ENCODE results near the gene EEF1A1.
"Not testable (repeated sequence)": the region's sequence is repeated elsewhere in the genome, so short reads cannot be mapped to it uniquely, and the experiment has no call there.

Gene EEF1A1

DNA sequence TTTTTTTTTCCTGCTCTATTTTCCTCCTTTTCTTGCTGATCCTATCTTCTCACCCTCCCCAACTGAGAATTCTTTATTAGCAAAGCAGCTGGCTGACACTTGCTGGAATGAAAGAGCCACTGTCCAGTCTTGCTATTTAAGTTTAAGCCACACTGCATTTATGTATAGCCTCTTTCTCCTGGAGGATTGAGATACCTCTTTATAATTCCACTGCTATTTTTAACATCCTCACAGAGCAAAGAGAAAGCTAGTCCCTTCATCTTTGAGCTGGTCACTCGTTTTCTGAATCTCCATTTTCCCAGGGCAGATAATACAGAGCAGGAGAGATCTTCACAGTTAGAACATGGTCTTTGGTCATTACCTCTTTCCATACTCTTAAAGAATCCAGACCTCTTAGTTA is 36.0 kb upstream of the EEF1A1 start:
- H3K27ac Mint-ChIP-seq (ENCODE audit: low read depth), result no peak overlapping the region
- no peaks in the 10 kb centered on the region for H3K4me1 Mint-ChIP-seq
- H3K9me3 Mint-ChIP-seq, result no peaks in the 10 kb centered on the region
- no peaks in the 10 kb centered on the region for H3K36me3 Mint-ChIP-seq (ENCODE audit: insufficient read depth)
- ATAC-seq (replicated peaks; ENCODE audit: extremely low read depth, poor library complexity, severe bottlenecking) (no peak), DNase-seq (ENCODE audit: low spot score in 2 of 2) (no peak)
- H3K27me3 Mint-ChIP-seq, result no peaks in the 10 kb centered on the region
- no peak overlapping the region for H3K4me3 Mint-ChIP-seq

GRCh38 chr6:73555380-73555949 is 34.6 kb upstream of the EEF1A1 start:
- H3K27ac Mint-ChIP-seq (ENCODE audit: low read depth); H3K4me3 Mint-ChIP-seq; ATAC-seq (replicated peaks; ENCODE audit: extremely low read depth, poor library complexity, severe bottlenecking); H3K27me3 Mint-ChIP-seq; H3K36me3 Mint-ChIP-seq (ENCODE audit: insufficient read depth); H3K9me3 Mint-ChIP-seq; H3K4me1 Mint-ChIP-seq; DNase-seq (ENCODE audit: low spot score in 2 of 2): not testable (repeated sequence)

- H3K27me3 Mint-ChIP-seq; H3K4me1 Mint-ChIP-seq; H3K27ac Mint-ChIP-seq (ENCODE audit: low read depth); DNase-seq (ENCODE audit: low spot score in 2 of 2); ATAC-seq (replicated peaks; ENCODE audit: extremely low read depth, poor library complexity, severe bottlenecking); H3K9me3 Mint-ChIP-seq; H3K4me3 Mint-ChIP-seq; H3K36me3 Mint-ChIP-seq (ENCODE audit: insufficient read depth): not testable (repeated sequence)
Observed at GRCh38 chr6:73551115-73551514, 30.3 kb upstream of the EEF1A1 start.

GRCh38 chr6:73548458-73549446 is 27.9 kb upstream of the EEF1A1 start:
- ATAC-seq (replicated peaks; ENCODE audit: extremely low read depth, poor library complexity, severe bottlenecking) (no peak), DNase-seq (ENCODE audit: low spot score in 2 of 2) (no peak)
- Mint-ChIP-seq H3K27ac (ENCODE audit: low read depth) (no peak overlapping the region), H3K27me3 (no peaks in the 10 kb centered on the region), H3K4me3 (no peak overlapping the region), H3K36me3 (ENCODE audit: insufficient read depth) (no peaks in the 10 kb centered on the region), H3K4me1 (no peaks in the 10 kb centered on the region), H3K9me3 (no peaks in the 10 kb centered on the region)

DNA sequence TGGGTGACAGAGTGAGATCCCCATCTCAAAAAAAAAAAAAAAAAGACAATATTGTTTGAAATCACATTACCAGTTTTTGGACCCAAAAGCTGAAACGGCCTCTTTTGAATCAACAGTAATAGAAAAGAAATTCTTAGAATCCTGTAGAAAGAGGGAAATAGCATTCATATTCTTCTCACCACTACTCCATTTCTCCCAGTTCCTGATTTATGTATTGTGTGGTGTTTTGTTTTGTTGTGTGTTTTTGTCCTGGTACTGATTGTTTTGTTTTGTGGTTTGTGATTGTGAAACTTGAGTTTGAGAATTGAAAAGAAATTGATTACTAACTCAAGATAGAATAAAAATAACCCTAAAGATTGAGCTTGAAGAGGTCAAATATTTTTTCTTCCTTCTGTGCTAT is 26.2 kb upstream of the EEF1A1 start:
- H3K4me3 Mint-ChIP-seq, result no peak overlapping the region
- no peaks in the 10 kb centered on the region for H3K36me3 Mint-ChIP-seq (ENCODE audit: insufficient read depth)
- H3K27ac Mint-ChIP-seq (ENCODE audit: low read depth), result no peak overlapping the region
- DNase-seq (ENCODE audit: low spot score in 2 of 2), result no peak
- no peaks in the 10 kb centered on the region for H3K27me3 Mint-ChIP-seq
- no peak for ATAC-seq (replicated peaks; ENCODE audit: extremely low read depth, poor library complexity, severe bottlenecking)
- H3K9me3 Mint-ChIP-seq, result no peaks in the 10 kb centered on the region
- H3K4me1 Mint-ChIP-seq, result no peaks in the 10 kb centered on the region

- Mint-ChIP-seq H3K27ac (ENCODE audit: low read depth) (no peak overlapping the region), H3K27me3 (no peaks in the 10 kb centered on the region), H3K9me3 (no peaks in the 10 kb centered on the region), H3K4me1 (no peaks in the 10 kb centered on the region), H3K36me3 (ENCODE audit: insufficient read depth) (no peaks in the 10 kb centered on the region), H3K4me3 (no peak overlapping the region)
- DNase-seq (ENCODE audit: low spot score in 2 of 2) (no peak), ATAC-seq (replicated peaks; ENCODE audit: extremely low read depth, poor library complexity, severe bottlenecking) (no peak)
Observed at GRCh38 chr6:73542891-73543290, 22.1 kb upstream of the EEF1A1 start.

DNA sequence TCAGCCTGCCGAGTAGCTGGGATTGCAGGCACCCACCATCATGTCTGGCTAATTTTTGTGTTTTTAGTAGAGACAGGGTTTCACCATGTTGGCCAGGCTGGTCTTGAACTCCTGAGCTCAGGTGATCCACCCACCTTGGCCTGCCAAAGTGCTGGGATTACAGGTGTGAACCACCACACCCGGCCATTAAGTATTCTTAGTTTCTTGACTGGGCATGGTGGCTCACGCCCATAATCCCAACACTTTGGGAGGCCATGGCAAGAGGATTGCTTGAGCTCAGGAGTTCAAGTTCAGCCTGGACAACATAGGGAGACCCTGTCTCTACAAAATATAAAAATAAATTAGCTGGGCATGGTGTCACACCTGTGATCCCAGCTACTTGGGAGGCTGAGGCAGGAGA is 21.6 kb upstream of the EEF1A1 start:
- not testable (repeated sequence) for H3K9me3 Mint-ChIP-seq; ATAC-seq (replicated peaks; ENCODE audit: extremely low read depth, poor library complexity, severe bottlenecking); H3K27ac Mint-ChIP-seq (ENCODE audit: low read depth); H3K4me1 Mint-ChIP-seq; H3K4me3 Mint-ChIP-seq; H3K27me3 Mint-ChIP-seq; H3K36me3 Mint-ChIP-seq (ENCODE audit: insufficient read depth); DNase-seq (ENCODE audit: low spot score in 2 of 2)

DNA sequence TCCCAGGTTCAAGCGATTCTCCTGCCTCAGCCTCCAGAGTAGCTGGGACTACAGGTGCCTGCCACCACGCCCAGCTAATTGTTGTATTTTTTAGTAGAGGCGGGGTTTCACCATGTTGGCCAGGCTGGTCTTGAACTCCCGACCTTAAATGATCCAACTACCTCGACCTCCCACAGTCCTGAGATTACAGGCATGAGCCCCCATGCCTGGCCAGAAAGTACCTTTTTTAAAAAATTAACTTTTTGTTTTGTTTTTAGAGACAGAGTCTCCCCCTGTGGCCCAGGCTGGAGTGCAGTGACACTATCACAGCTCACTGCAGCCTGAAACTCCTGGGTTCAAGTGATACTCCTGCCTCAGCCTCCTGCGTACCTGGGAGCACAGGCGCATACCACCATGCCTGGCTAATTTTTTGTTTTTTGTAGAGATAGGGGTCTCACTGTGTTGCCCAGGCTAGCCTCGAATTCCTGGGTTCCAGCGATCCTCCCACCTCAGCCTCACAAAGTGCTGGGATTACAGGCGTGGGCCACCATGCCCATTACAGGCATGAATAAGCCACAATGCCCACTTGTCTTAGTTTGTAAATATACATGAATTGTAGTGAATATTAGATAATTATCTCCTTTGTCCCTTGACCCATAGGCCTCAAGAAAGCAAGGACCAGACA is 17.4 kb upstream of the EEF1A1 start:
- Mint-ChIP-seq H3K36me3 (ENCODE audit: insufficient read depth) (no peaks in the 10 kb centered on the region), H3K4me3 (no peak overlapping the region), H3K9me3 (no peaks in the 10 kb centered on the region), H3K27ac (ENCODE audit: low read depth) (no peak overlapping the region), H3K4me1 (no peaks in the 10 kb centered on the region), H3K27me3 (no peaks in the 10 kb centered on the region)
- DNase-seq (ENCODE audit: low spot score in 2 of 2) (no peak), ATAC-seq (replicated peaks; ENCODE audit: extremely low read depth, poor library complexity, severe bottlenecking) (no peak)

DNA sequence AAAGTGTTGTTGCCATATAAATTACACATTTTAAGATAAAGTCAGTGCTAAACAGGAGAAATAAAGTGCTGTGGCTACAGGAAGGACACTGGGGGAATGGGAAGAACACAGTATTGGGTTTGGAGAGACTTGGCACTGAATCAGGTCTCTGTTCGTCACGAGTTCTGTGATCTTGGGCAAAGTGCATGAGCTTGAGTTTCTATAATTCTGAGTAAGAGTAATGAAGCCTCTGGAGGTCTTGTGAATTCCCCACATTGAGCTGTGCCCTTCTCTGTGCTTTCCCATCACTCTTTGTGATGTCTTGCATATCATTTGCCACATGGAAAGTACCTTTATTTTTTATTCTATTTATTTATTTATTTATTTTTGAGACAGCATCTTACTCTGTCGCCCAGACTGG is 16.8 kb upstream of the EEF1A1 start:
- no peaks in the 10 kb centered on the region for H3K4me1 Mint-ChIP-seq

GRCh38 chr6:73534628-73535027 is 13.8 kb upstream of the EEF1A1 start:
- H3K9me3 Mint-ChIP-seq, result no peaks in the 10 kb centered on the region
- DNase-seq (ENCODE audit: low spot score in 2 of 2) (no peak), ATAC-seq (replicated peaks; ENCODE audit: extremely low read depth, poor library complexity, severe bottlenecking) (no peak)
- H3K36me3 Mint-ChIP-seq (ENCODE audit: insufficient read depth), result no peaks in the 10 kb centered on the region
- no peaks in the 10 kb centered on the region for H3K27me3 Mint-ChIP-seq
- H3K4me1 Mint-ChIP-seq, result no peaks in the 10 kb centered on the region
- no peak overlapping the region for H3K4me3 Mint-ChIP-seq
- H3K27ac Mint-ChIP-seq (ENCODE audit: low read depth), result no peak overlapping the region

More for the DNA sequence above, 16.8 kb upstream of the EEF1A1 start:
- Mint-ChIP-seq H3K9me3 (no peaks in the 10 kb centered on the region), H3K4me3 (no peak overlapping the region), H3K27ac (ENCODE audit: low read depth) (no peak overlapping the region), H3K36me3 (ENCODE audit: insufficient read depth) (no peaks in the 10 kb centered on the region), H3K27me3 (no peaks in the 10 kb centered on the region)
- DNase-seq (ENCODE audit: low spot score in 2 of 2), result no peak
- no peak for ATAC-seq (replicated peaks; ENCODE audit: extremely low read depth, poor library complexity, severe bottlenecking)

GRCh38 chr6:73532293-73532692 is 11.5 kb upstream of the EEF1A1 start:
- no peak for DNase-seq (ENCODE audit: low spot score in 2 of 2)
- H3K27me3 Mint-ChIP-seq, result no peaks in the 10 kb centered on the region
- no peaks in the 10 kb centered on the region for H3K9me3 Mint-ChIP-seq
- no peak overlapping the region for H3K27ac Mint-ChIP-seq (ENCODE audit: low read depth)
- H3K36me3 Mint-ChIP-seq (ENCODE audit: insufficient read depth), result no peaks in the 10 kb centered on the region
- ATAC-seq (replicated peaks; ENCODE audit: extremely low read depth, poor library complexity, severe bottlenecking), result no peak
- no peaks in the 10 kb centered on the region for H3K4me1 Mint-ChIP-seq
- no peak overlapping the region for H3K4me3 Mint-ChIP-seq

- Mint-ChIP-seq H3K4me3 (no peak overlapping the region), H3K27ac (ENCODE audit: low read depth) (no peak overlapping the region), H3K9me3 (no peaks in the 10 kb centered on the region), H3K36me3 (ENCODE audit: insufficient read depth) (peaks cover 1% of the 10 kb centered on the region), H3K27me3 (no peaks in the 10 kb centered on the region), H3K4me1 (peaks cover 4% of the 10 kb centered on the region)
- DNase-seq (ENCODE audit: low spot score in 2 of 2), result no peak
- no peak for ATAC-seq (replicated peaks; ENCODE audit: extremely low read depth, poor library complexity, severe bottlenecking)
Observed at GRCh38 chr6:73528897-73529296, 8.1 kb upstream of the EEF1A1 start.
